Osteoblast (primary cell): ENCODE results near the gene PLCG1. TPM values are rescaled to one million over a fixed set of nuclear protein-coding genes. Genes with fewer than 3 reads are reported as not detected.

Experiments used
- DNase-seq: peaks from one replicate; pipeline ENCODE4 v3.0.0; 2011; ENCODE audit warnings: low spot score, mixed read lengths; ENCODE audit not compliant: insufficient read length; ENCODE audit errors: missing footprints
- H2AFZ ChIP-seq: 2 replicates; pipeline ENCODE4 v1.6.0; 2011; ENCODE audit warnings: mild to moderate bottlenecking, low read length
- H3K27ac ChIP-seq: 2 replicates; pipeline ENCODE4 v1.5.1; 2011; ENCODE audit warnings: mild to moderate bottlenecking, low read depth, low read length, moderate library complexity
- H3K27me3 ChIP-seq: 2 replicates; pipeline ENCODE4 v1.6.0; 2012; ENCODE audit warnings: mild to moderate bottlenecking, control low read depth, inconsistent platforms, low read length, moderate library complexity; ENCODE audit not compliant: insufficient read depth
- H3K36me3 ChIP-seq: 2 replicates; pipeline ENCODE4 v1.5.1; 2011; ENCODE audit warnings: mild to moderate bottlenecking, low read length, control low read depth, moderate library complexity; ENCODE audit not compliant: insufficient read depth
- H3K4me1 ChIP-seq: 2 replicates; pipeline ENCODE4 v1.5.1; 2011; ENCODE audit warnings: mild to moderate bottlenecking, low read length, control low read depth, moderate library complexity; ENCODE audit not compliant: insufficient read depth
- H3K4me2 ChIP-seq: 2 replicates; pipeline ENCODE4 v1.6.0; 2011; ENCODE audit warnings: mild to moderate bottlenecking, low read length; ENCODE audit not compliant: insufficient read depth
- H3K4me3 ChIP-seq: fragments of 200-600 bp; sonication (generic); 3 replicates; pipeline ENCODE4 v1.5.1; 2012; ENCODE audit warnings: mild to moderate bottlenecking, low read length, inconsistent platforms; ENCODE audit not compliant: insufficient read depth
- H3K79me2 ChIP-seq: 2 replicates; pipeline ENCODE4 v1.6.0; 2012; ENCODE audit warnings: mild to moderate bottlenecking, low read length, control low read depth, inconsistent platforms; ENCODE audit not compliant: insufficient read depth
- H3K9me3 ChIP-seq: 2 replicates; pipeline ENCODE4 v1.5.1; 2011; ENCODE audit warnings: low read depth, low read length, control low read depth
- H4K20me1 ChIP-seq: 2 replicates; pipeline ENCODE4 v1.6.0; 2012; ENCODE audit warnings: mild to moderate bottlenecking, low read length, control low read depth; ENCODE audit not compliant: insufficient read depth
- CTCF ChIP-seq: IDR thresholded peaks from 2 replicates; pipeline ENCODE4 v1.5.1; 2011; ENCODE audit warnings: mild to moderate bottlenecking, low read depth, low read length, moderate library complexity; ENCODE audit errors: extremely low read depth
- small RNA-seq: library from RNA; depleted of rRNA; stranded (forward); fragments of <200 nt; gene quantifications from one replicate; pipeline ENCODE3, GENCODE V24; 2012
- total RNA-seq: library from RNA; depleted of rRNA; stranded (reverse); fragments of >200 nt; gene quantifications from 2 replicates; pipeline ENCODE4 v1.2.3, GENCODE V29; 2012

PLCG1 gene
- total RNA-seq, 1 donor = 72.4 TPM

DNA sequence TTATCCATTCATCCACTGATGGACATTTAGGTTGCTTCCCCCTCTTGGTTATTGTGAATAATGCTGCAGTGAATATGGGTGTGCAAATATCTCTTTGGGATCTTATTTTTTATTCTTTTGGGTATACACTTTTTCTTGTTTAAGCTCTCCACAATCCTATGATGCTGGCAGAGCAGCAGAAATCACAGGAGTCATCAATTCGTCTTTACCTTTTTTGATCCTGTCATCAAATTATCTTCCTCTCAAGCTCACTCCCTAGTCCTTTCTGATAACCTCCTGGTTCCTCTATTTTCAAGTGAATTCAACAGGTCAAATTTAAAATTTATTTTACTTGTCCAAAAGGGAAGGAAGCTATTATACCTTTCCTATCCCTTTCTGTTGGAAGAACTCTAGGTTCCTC lies 89.1 kb downstream of the PLCG1 start:
- peak; percentile 15 for DNase-seq
- TF ChIP-seq CTCF = no peak
- no peaks in the 10 kb centered on the region for H3K36me3 ChIP-seq
- H3K9me3 ChIP-seq = no peaks in the 10 kb centered on the region
- no peak overlapping the region for H2AFZ ChIP-seq
- H4K20me1 ChIP-seq = peaks cover 4% of the 10 kb centered on the region
- no peak overlapping the region for H3K27ac ChIP-seq
- peaks cover 5% of the 10 kb centered on the region for H3K4me1 ChIP-seq
- H3K4me2 ChIP-seq = no peak overlapping the region
- peaks cover 52% of the 10 kb centered on the region for H3K79me2 ChIP-seq
- H3K4me3 ChIP-seq = no peak overlapping the region
- no peaks in the 10 kb centered on the region for H3K27me3 ChIP-seq

Small RNAs within 50 kb of the gene (small RNA-seq; reads per million reads assigned to genes)
- gene AL022394.1 (not detected), gene MIR6871 (not detected)

Other genes starting within 250 kb of the PLCG1 start
- 9.4 and 10.5 TPM in 2 replicates for gene TOP1, start 108.7 kb upstream of the PLCG1 start, total RNA-seq
- 35.4 and 36.6 TPM in 2 replicates for gene ZHX3, start 180.2 kb downstream of the PLCG1 start, total RNA-seq
- 9.0 and 10.3 TPM in 2 replicates for gene LPIN3, start 203.3 kb downstream of the PLCG1 start, total RNA-seq
- gene EMILIN3, start 229.3 kb downstream of the PLCG1 start, total RNA-seq = not detected in 2 replicates